Measurements from ENCODE around the gene ZNF281.

- TF ChIP-seq SUZ12 (IDR thresholded peaks at IDR 0.05; ENCODE audit: extremely low read depth, insufficient read depth, insufficient read length) (no peak), YY1 (IDR thresholded peaks at IDR 0.05; ENCODE audit: insufficient read depth, insufficient read length) (no peak), ZNF274 (IDR thresholded peaks at IDR 0.05; ENCODE audit: low read depth, low read length) (no peak)
Measured at GRCh38 chr1:200448034-200448762, 38.4 kb upstream of the ZNF281 start.
